Ishikawa (cell line): Measurements from ENCODE around the gene C20orf141.

Experiments
- CEBPB ChIP-seq: IDR thresholded peaks from 2 replicates; pipeline ENCODE4 v1.6.1; 2012
- CREB1 ChIP-seq: IDR thresholded peaks from 2 replicates; pipeline ENCODE4 v1.6.1; 2012; ENCODE audit warnings: low read depth
- EP300 ChIP-seq: IDR thresholded peaks from 2 replicates; pipeline ENCODE4 v1.6.1; 2012; ENCODE audit warnings: borderline replicate concordance
- RAD21 ChIP-seq: IDR thresholded peaks from 2 replicates; pipeline ENCODE4 v1.6.1; 2012; ENCODE audit warnings: low read depth
- TAF1 ChIP-seq: IDR thresholded peaks from 2 replicates; pipeline ENCODE4 v1.6.1; 2012; ENCODE audit warnings: low read depth, mild to moderate bottlenecking
- TCF12 ChIP-seq: IDR thresholded peaks from 2 replicates; pipeline ENCODE4 v1.6.1; 2012; ENCODE audit warnings: low read depth
- TEAD4 ChIP-seq: IDR thresholded peaks from 2 replicates; pipeline ENCODE4 v1.6.1; 2012
- YY1 ChIP-seq: IDR thresholded peaks from 2 replicates; pipeline ENCODE4 v1.6.1; 2012; ENCODE audit warnings: low read depth
- ZBTB7A ChIP-seq: IDR thresholded peaks from 2 replicates; pipeline ENCODE4 v1.6.1; 2012; ENCODE audit warnings: low read depth
- TF ChIP-seq, protein P1 (sequence below): IDR thresholded peaks from 2 replicates; pipeline ENCODE4 v1.6.1; 2012
- TF ChIP-seq, protein P2 (sequence below): IDR thresholded peaks from 2 replicates; pipeline ENCODE4 v1.6.1; 2012

DNA sequence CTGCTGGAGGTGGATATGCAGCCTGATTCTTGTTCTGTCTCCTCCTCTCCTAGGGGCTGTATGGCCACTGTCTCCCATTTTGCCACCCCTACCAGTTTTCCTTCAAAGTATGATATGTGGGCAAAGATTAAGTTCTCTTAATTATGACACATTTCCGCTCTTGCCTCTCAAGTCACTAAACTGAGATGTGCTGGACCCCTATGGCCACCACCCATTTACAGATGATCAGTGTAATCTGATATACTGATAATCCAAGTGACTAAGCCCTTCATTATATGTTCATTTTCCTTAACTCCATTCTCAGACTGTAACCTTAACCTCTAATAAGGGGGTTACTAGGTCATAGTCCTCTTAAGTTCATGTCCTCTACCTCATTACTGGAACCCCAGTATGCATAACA lies 711 bp upstream of the C20orf141 start:
- TF ChIP-seq, protein P1, sequence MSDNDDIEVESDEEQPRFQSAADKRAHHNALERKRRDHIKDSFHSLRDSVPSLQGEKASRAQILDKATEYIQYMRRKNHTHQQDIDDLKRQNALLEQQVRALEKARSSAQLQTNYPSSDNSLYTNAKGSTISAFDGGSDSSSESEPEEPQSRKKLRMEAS = no peak
- TF ChIP-seq RAD21 (no peak), CEBPB (no peak), EP300 (no peak), YY1 (no peak), TEAD4 (no peak), ZBTB7A (no peak), TAF1 (no peak), TCF12 (no peak), CREB1 (no peak)
- TF ChIP-seq, protein P2, sequence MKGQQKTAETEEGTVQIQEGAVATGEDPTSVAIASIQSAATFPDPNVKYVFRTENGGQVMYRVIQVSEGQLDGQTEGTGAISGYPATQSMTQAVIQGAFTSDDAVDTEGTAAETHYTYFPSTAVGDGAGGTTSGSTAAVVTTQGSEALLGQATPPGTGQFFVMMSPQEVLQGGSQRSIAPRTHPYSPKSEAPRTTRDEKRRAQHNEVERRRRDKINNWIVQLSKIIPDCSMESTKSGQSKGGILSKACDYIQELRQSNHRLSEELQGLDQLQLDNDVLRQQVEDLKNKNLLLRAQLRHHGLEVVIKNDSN = no peak
